IMR-90 (cell line): ENCODE measurements around the gene KRT27. TPM values are rescaled to one million over a fixed set of nuclear protein-coding genes. Genes with fewer than 3 reads are reported as not detected.

Experiments used
- ATAC-seq: fragments of 200-7000 bp; cut with Tn5 transposase; 2 replicates; pipeline ENCODE4 v1.9.1; 2020; ENCODE audit warnings: low read depth, mild to moderate bottlenecking, moderate library complexity
- BruUV-seq: library from RNA; stranded (reverse); fragments of 400-500 nt; replicated peaks from 2 replicates; lab custom pipeline; 2021; lab: Mats Ljungman, UMichigan
- CTCF ChIA-PET: fragments of 300-600 bp; formaldehyde crosslinking; extraction: SDS; loops from one replicate; lab custom pipeline; 2021; ENCODE audit warnings: antibody characterized with exemption; lab: Yijun Ruan, JAX
- POLR2A ChIA-PET: fragments of 300-600 bp; sonication (Branson Sonifier 250); formaldehyde crosslinking; loops from one replicate; lab custom pipeline; 2022; ENCODE audit warnings: antibody characterized with exemption; ENCODE audit not compliant: unreplicated experiment; lab: Charles Lee
- DNase-seq: peaks from one replicate; pipeline ENCODE4 v3.0.0; 2013
- H2AFZ ChIP-seq: replicated peaks from 2 replicates; pipeline ENCODE3; 2013; ENCODE audit warnings: low read length, mild to moderate bottlenecking; ENCODE audit not compliant: poor library complexity
- H2AK5ac ChIP-seq: 2 replicates; pipeline ENCODE4 v1.6.1; 2013; ENCODE audit warnings: low read depth, low read length, inconsistent platforms
- H2AK9ac ChIP-seq: replicated peaks from 2 replicates; pipeline ENCODE3; 2013; ENCODE audit warnings: mild to moderate bottlenecking, low read depth, low read length, moderate library complexity; ENCODE audit not compliant: poor library complexity
- H2BK120ac ChIP-seq: 2 replicates; pipeline ENCODE4 v1.6.1; 2013; ENCODE audit warnings: low read depth, low read length, inconsistent platforms
- H2BK15ac ChIP-seq: 3 replicates; pipeline ENCODE4 v1.6.1; 2013; ENCODE audit warnings: low read depth, low read length, inconsistent platforms
- H2BK20ac ChIP-seq: 2 replicates; pipeline ENCODE4 v1.6.1; 2013; ENCODE audit warnings: low read depth, mild to moderate bottlenecking, inconsistent platforms, low read length, moderate library complexity
- H2BK5ac ChIP-seq: 2 replicates; pipeline ENCODE4 v1.6.1; 2013; ENCODE audit warnings: mild to moderate bottlenecking, low read depth, low read length, inconsistent platforms; ENCODE audit not compliant: poor library complexity, severe bottlenecking
- H3K14ac ChIP-seq: replicated peaks from 2 replicates; pipeline ENCODE4 v1.6.1; 2013; ENCODE audit warnings: low read depth, low read length, inconsistent platforms
- H3K18ac ChIP-seq: 2 replicates; pipeline ENCODE4 v1.6.1; 2013; ENCODE audit warnings: low read depth, low read length, control low read depth
- H3K23ac ChIP-seq: 2 replicates; pipeline ENCODE4 v1.6.1; 2013; ENCODE audit warnings: low read depth, low read length, inconsistent platforms
- H3K27ac ChIP-seq: 2 replicates; pipeline ENCODE4 v1.5.1; 2013; ENCODE audit warnings: mild to moderate bottlenecking, control low read depth, low read length; ENCODE audit not compliant: insufficient read depth
- H3K27me3 ChIP-seq: 2 replicates; pipeline ENCODE4 v1.6.1; 2013; ENCODE audit warnings: low read length; ENCODE audit not compliant: control insufficient read depth, insufficient read depth
- H3K36me3 ChIP-seq: 2 replicates; pipeline ENCODE4 v1.6.1; 2013; ENCODE audit warnings: low read length, mixed read lengths; ENCODE audit not compliant: control insufficient read depth, insufficient read depth
- H3K4ac ChIP-seq: 2 replicates; pipeline ENCODE4 v1.6.1; 2013; ENCODE audit warnings: low read depth, low read length, inconsistent platforms
- H3K4me1 ChIP-seq: 2 replicates; pipeline ENCODE4 v1.6.1; 2013; ENCODE audit warnings: low read length, mixed read lengths; ENCODE audit not compliant: control insufficient read depth, insufficient read depth
- H3K4me2 ChIP-seq: 2 replicates; pipeline ENCODE4 v1.6.1; 2013; ENCODE audit warnings: low read depth, mild to moderate bottlenecking, control low read depth, low read length, moderate library complexity
- H3K4me3 ChIP-seq: 2 replicates; pipeline ENCODE4 v1.5.1; 2013; ENCODE audit warnings: low read depth, mild to moderate bottlenecking, control low read depth, low read length, moderate library complexity; ENCODE audit not compliant: insufficient read depth
- H3K56ac ChIP-seq: 2 replicates; pipeline ENCODE4 v1.6.1; 2013; ENCODE audit warnings: low read length, inconsistent platforms; ENCODE audit not compliant: insufficient read depth; ENCODE audit errors: extremely low read depth
- H3K79me1 ChIP-seq, 2 experiments: 2 replicates each; pipeline ENCODE4 v1.6.1; 2013; ENCODE audit warnings: low read length in 2 of 2, inconsistent platforms in 1 of 2, low read depth in 1 of 2
- H3K9ac ChIP-seq: 2 replicates; pipeline ENCODE4 v1.6.1; 2013; ENCODE audit warnings: low read depth, low read length, control low read depth
- H3K9me1 ChIP-seq: 2 replicates; pipeline ENCODE4 v1.6.1; 2013; ENCODE audit warnings: low read length, inconsistent platforms; ENCODE audit not compliant: insufficient read depth
- H3K9me3 ChIP-seq: 2 replicates; pipeline ENCODE4 v1.6.1; 2013; ENCODE audit warnings: low read length; ENCODE audit not compliant: control insufficient read depth, insufficient read depth
- H4K20me1 ChIP-seq: 2 replicates; pipeline ENCODE4 v1.6.1; 2013; ENCODE audit warnings: low read length, inconsistent platforms; ENCODE audit not compliant: insufficient read depth
- H4K5ac ChIP-seq: 2 replicates; pipeline ENCODE4 v1.6.1; 2013; ENCODE audit warnings: mild to moderate bottlenecking, low read depth, low read length, control low read depth
- H4K8ac ChIP-seq, 2 experiments: 2 replicates each; pipeline ENCODE4 v1.6.1; 2013; ENCODE audit warnings: low read depth in 2 of 2, low read length in 2 of 2, control low read depth in 1 of 2, inconsistent platforms in 1 of 2
- H4K91ac ChIP-seq: 2 replicates; pipeline ENCODE4 v1.6.1; 2013; ENCODE audit warnings: low read depth, low read length, inconsistent platforms; ENCODE audit not compliant: insufficient read depth
- BHLHE40 ChIP-seq: fragments of 150-350 bp; IDR thresholded peaks from 2 replicates; pipeline ENCODE4 v1.6.1; 2016; ENCODE audit warnings: mild to moderate bottlenecking, low read depth, low read length
- CEBPB ChIP-seq: IDR thresholded peaks from 2 replicates; pipeline ENCODE4 v1.6.1; 2012; ENCODE audit warnings: low read depth, low read length, improper control_type of control experiment
- CHD1 ChIP-seq: IDR thresholded peaks from 2 replicates; pipeline ENCODE4 v1.6.1; 2012; ENCODE audit warnings: low read depth, low read length, improper control_type of control experiment
- MAFK ChIP-seq: IDR thresholded peaks from 2 replicates; pipeline ENCODE4 v1.6.1; 2012; ENCODE audit warnings: low read depth, low read length, improper control_type of control experiment
- MAZ ChIP-seq: IDR thresholded peaks from 2 replicates; pipeline ENCODE4 v1.6.1; 2012; ENCODE audit warnings: low read depth, mild to moderate bottlenecking, low read length, improper control_type of control experiment, moderate library complexity, borderline replicate concordance
- MXI1 ChIP-seq: IDR thresholded peaks from 2 replicates; pipeline ENCODE4 v1.6.1; 2012; ENCODE audit warnings: low read depth, mild to moderate bottlenecking, low read length, moderate library complexity, borderline replicate concordance
- NFE2L2 ChIP-seq: fragments of 150-350 bp; IDR thresholded peaks from 2 replicates; pipeline ENCODE4 v1.6.1; 2016; ENCODE audit warnings: low read depth, mild to moderate bottlenecking, low read length
- POLR2A ChIP-seq: IDR thresholded peaks from 2 replicates; pipeline ENCODE4 v1.6.1; 2012; ENCODE audit warnings: mild to moderate bottlenecking, low read depth, low read length
- RAD21 ChIP-seq: IDR thresholded peaks from 2 replicates; pipeline ENCODE4 v1.6.1; 2012; ENCODE audit warnings: low read length, improper control_type of control experiment
- RCOR1 ChIP-seq: IDR thresholded peaks from 2 replicates; pipeline ENCODE4 v1.6.1; 2012; ENCODE audit warnings: mild to moderate bottlenecking, low read length, improper control_type of control experiment; ENCODE audit not compliant: insufficient replicate concordance
- RFX5 ChIP-seq: IDR thresholded peaks from 2 replicates; pipeline ENCODE4 v1.8.0; 2012; ENCODE audit warnings: low read depth, mild to moderate bottlenecking, low read length, moderate library complexity
- SMC3 ChIP-seq: fragments of 150-350 bp; IDR thresholded peaks from 2 replicates; pipeline ENCODE4 v1.6.1; 2016; ENCODE audit warnings: low read depth, mild to moderate bottlenecking, antibody characterized with exemption, low read length, moderate library complexity
- WGBS, 2 experiments: methylation state at CpG; one replicate each; pipeline versions ENCODE4 v1.1.5 to v1.1.7; 2013; ENCODE audit warnings: missing lambda C conversion rate in 2 of 2; ENCODE audit not compliant: insufficient read length in 1 of 2; ENCODE audit errors: extremely low coverage in 2 of 2; 5-methylcytosine and 5-hydroxymethylcytosine counted together
- dilution Hi-C: fragments of 300-500 bp; cut with HindIII; formaldehyde crosslinking; loops from one replicate; pipeline ENCODE4 v1.14.3; 2018; ENCODE audit warnings: low sequenced_read_pairs; ENCODE audit not compliant: unreplicated experiment
- in situ Hi-C: fragments of 300-500 bp; cut with MboI; formaldehyde crosslinking; loops from 3 replicates; pipeline ENCODE4 v1.14.3; 2019; ENCODE audit warnings: low sequenced_read_pairs, inconsistent platforms, mixed read lengths
- intact Hi-C: fragments of 100-400 bp; cut with micrococcal nuclease; formaldehyde crosslinking; loops from 2 replicates; pipeline ENCODE4 v1.10.0; 2022
- polyA plus RNA-seq, 3 experiments: library from polyadenylated mRNA; depleted of rRNA; stranded (reverse); fragments of >200 nt; gene quantifications; 2 replicates each; pipeline ENCODE4 v1.2.3, GENCODE V29; 2012; ENCODE audit warnings: low replicate concordance in 1 of 3
- total RNA-seq: library from RNA; depleted of rRNA; stranded (reverse); fragments of >200 nt; gene quantifications from 2 replicates; pipeline ENCODE4 v1.2.3, GENCODE V29; 2012
- TF ChIP-seq, protein P1 (sequence below): fragments of 150-350 bp; IDR thresholded peaks from 2 replicates; pipeline ENCODE4 v1.6.1; 2017; ENCODE audit warnings: mild to moderate bottlenecking, antibody characterized with exemption, low read length, low read depth
- TF ChIP-seq, protein P2 (sequence below): conservative IDR thresholded peaks from 2 replicates; pipeline ENCODE4 v1.5.1; 2012; ENCODE audit warnings: mild to moderate bottlenecking, low read depth, low read length, improper control_type of control experiment
- TF ChIP-seq, protein P3 (sequence below): fragments of 150-350 bp; IDR thresholded peaks from 2 replicates; pipeline ENCODE4 v1.6.1; 2016; ENCODE audit warnings: low read depth, mild to moderate bottlenecking, low read length, moderate library complexity, borderline replicate concordance

KRT27 gene
- total and polyA plus RNA-seq, 2 of the 4 experiments (the other 2 are of a cell fraction): not detected

DNA sequence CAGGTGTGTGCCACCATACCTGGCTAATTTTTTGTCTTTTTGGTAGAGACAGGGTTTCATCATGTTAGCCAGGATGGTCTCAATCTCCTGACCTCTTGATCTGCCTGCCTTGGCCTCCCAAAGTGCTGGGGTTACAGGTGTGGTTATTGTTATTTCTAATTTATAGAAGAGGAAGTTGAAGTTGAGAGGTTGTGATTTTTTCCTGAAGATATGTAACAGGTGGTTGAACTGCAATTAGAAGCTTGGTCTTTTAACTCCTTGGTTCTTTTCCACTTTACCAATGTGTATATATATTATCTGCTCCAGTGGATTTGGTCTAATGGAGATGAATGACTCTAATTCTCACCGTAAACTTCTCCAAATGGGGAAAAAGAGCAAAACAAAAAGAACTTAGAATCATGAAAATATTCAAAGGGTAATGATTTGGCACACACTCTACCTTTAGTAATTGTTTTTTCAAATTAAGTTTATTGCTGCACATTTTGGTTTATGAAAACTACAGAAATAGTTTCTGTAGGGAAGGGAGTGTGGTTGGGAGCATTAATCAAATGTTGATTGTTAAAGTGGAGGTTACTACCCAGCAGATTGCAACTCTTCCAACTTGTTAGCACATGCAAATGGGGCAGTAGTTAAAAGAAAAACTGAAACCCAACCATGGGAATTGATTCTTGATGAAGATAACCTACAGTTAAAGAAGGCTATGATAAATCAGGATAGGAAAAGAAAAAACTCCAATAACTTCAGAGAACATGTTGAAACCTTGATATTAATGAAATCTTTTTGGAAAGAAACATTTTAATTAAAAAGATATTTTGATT, 41.9 kb upstream of the KRT27 start:
- POLR2A ChIA-PET: no interaction called here
- no peaks in the 10 kb centered on the region for H3K9me3 ChIP-seq
- BruUV-seq: no TSS peak
- in situ Hi-C loops (no loop called here), dilution Hi-C loops (no loop called here), intact Hi-C loops (no loop called here)
- no peak overlapping the region for H2AK9ac ChIP-seq
- ATAC-seq (no peak), DNase-seq (no peak)
- CTCF ChIA-PET: interaction anchor here (0.6 kb wide), 1 partner anchor 18 kb away, joined by 3 read pairs; no protein-coding TSS in a partner anchor
- H2BK20ac ChIP-seq: no peak overlapping the region
- no peak overlapping the region for H3K4ac ChIP-seq
- H3K4me1 ChIP-seq: peaks cover 10% of the 10 kb centered on the region; the same call in 1 of the 2 replicates
- H4K91ac ChIP-seq: no peak overlapping the region
- no peak overlapping the region for H2AFZ ChIP-seq
- H4K20me1 ChIP-seq: no peaks in the 10 kb centered on the region
- H3K23ac ChIP-seq: no peak overlapping the region
- no peak overlapping the region for H3K4me2 ChIP-seq
- no peak overlapping the region for H2BK5ac ChIP-seq
- H3K18ac ChIP-seq: no peak overlapping the region
- no peak overlapping the region for H2AK5ac ChIP-seq
- H4K8ac ChIP-seq: no peak overlapping the region
- TF ChIP-seq NFE2L2: no peak
- TF ChIP-seq MXI1: no peak
- TF ChIP-seq POLR2A: no peak
- no peak for TF ChIP-seq SMC3
- no peak for TF ChIP-seq CHD1
- TF ChIP-seq RFX5: no peak
- no peak for TF ChIP-seq MAFK
- TF ChIP-seq, protein P1, sequence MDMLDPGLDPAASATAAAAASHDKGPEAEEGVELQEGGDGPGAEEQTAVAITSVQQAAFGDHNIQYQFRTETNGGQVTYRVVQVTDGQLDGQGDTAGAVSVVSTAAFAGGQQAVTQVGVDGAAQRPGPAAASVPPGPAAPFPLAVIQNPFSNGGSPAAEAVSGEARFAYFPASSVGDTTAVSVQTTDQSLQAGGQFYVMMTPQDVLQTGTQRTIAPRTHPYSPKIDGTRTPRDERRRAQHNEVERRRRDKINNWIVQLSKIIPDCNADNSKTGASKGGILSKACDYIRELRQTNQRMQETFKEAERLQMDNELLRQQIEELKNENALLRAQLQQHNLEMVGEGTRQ: no peak
- TF ChIP-seq CEBPB: no peak
- TF ChIP-seq RAD21: no peak
- TF ChIP-seq RCOR1: no peak
- TF ChIP-seq, protein P2, sequence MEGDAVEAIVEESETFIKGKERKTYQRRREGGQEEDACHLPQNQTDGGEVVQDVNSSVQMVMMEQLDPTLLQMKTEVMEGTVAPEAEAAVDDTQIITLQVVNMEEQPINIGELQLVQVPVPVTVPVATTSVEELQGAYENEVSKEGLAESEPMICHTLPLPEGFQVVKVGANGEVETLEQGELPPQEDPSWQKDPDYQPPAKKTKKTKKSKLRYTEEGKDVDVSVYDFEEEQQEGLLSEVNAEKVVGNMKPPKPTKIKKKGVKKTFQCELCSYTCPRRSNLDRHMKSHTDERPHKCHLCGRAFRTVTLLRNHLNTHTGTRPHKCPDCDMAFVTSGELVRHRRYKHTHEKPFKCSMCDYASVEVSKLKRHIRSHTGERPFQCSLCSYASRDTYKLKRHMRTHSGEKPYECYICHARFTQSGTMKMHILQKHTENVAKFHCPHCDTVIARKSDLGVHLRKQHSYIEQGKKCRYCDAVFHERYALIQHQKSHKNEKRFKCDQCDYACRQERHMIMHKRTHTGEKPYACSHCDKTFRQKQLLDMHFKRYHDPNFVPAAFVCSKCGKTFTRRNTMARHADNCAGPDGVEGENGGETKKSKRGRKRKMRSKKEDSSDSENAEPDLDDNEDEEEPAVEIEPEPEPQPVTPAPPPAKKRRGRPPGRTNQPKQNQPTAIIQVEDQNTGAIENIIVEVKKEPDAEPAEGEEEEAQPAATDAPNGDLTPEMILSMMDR: no peak
- TF ChIP-seq MAZ: no peak
- TF ChIP-seq BHLHE40: no peak
- TF ChIP-seq, protein P3, sequence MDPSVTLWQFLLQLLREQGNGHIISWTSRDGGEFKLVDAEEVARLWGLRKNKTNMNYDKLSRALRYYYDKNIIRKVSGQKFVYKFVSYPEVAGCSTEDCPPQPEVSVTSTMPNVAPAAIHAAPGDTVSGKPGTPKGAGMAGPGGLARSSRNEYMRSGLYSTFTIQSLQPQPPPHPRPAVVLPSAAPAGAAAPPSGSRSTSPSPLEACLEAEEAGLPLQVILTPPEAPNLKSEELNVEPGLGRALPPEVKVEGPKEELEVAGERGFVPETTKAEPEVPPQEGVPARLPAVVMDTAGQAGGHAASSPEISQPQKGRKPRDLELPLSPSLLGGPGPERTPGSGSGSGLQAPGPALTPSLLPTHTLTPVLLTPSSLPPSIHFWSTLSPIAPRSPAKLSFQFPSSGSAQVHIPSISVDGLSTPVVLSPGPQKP: no peak
- H3K9ac ChIP-seq: no peak overlapping the region
- H3K27me3 ChIP-seq: no peaks in the 10 kb centered on the region
- peaks cover 3% of the 10 kb centered on the region for H3K9me1 ChIP-seq
- no peak overlapping the region for H2BK15ac ChIP-seq
- peaks cover 33 to 44% of the 10 kb centered on the region in 2 experiments for H3K79me1 ChIP-seq
- H3K56ac ChIP-seq: no peak overlapping the region
- no peak overlapping the region for H3K14ac ChIP-seq
- no CpG with 5 or more reads among the region's 1 CpG for WGBS, 2 experiments
- H4K5ac ChIP-seq: no peak overlapping the region
- H3K4me3 ChIP-seq: no peak overlapping the region
- no peak overlapping the region for H2BK120ac ChIP-seq
- H3K36me3 ChIP-seq: peaks cover 2% of the 10 kb centered on the region; the same call in 1 of the 2 replicates
- no peak overlapping the region for H3K27ac ChIP-seq
